HepG2 (cell line): Measurements from ENCODE around the gene AGBL3. TPM values are rescaled to one million over a fixed set of nuclear protein-coding genes. Genes with fewer than 3 reads are reported as not detected.
A peak's percentile ranks its signal among the peaks of the same experiment; 100 is the strongest.

ENCODE experiments used
- ATM ChIP-seq: fragments of 450-650 bp; IDR thresholded peaks from 2 replicates; pipeline ENCODE4 v1.7.1; 2017; ENCODE audit warnings: mild to moderate bottlenecking, borderline replicate concordance
- FOSL2 ChIP-seq: sonication (generic); formaldehyde crosslinking; IDR thresholded peaks from 2 replicates; pipeline ENCODE4 v1.4.0; 2020; ENCODE audit warnings: missing genetic modification reagents
- FOXA3 ChIP-seq: IDR thresholded peaks from 2 replicates; pipeline ENCODE4 v1.6.1; 2016; ENCODE audit warnings: missing genetic modification reagents, missing compliant biosample characterization
- HOXA3 ChIP-seq: sonication (generic); formaldehyde crosslinking; IDR thresholded peaks from 2 replicates; pipeline ENCODE4 v1.5.0; 2020; ENCODE audit warnings: missing genetic modification reagents
- SNAPC2 ChIP-seq: sonication (generic); formaldehyde crosslinking; IDR thresholded peaks from 2 replicates; pipeline ENCODE4 v1.8.1; 2022; ENCODE audit warnings: mild to moderate bottlenecking, missing genetic modification reagents
- SOX6 ChIP-seq, 2 experiments: fragments of 450-650 bp in 1 of 2; sonication (generic) in 1 of 2; formaldehyde crosslinking in 1 of 2; IDR thresholded peaks; 2 replicates each; pipeline versions ENCODE4 v1.4.0 to v1.6.1; 2017 to 2020; ENCODE audit warnings: antibody characterized with exemption in 1 of 2, mild to moderate bottlenecking in 1 of 2, missing genetic modification reagents in 1 of 2
- ZC3H4 ChIP-seq: sonication (generic); formaldehyde crosslinking; IDR thresholded peaks from 2 replicates; pipeline ENCODE4 v1.4.0; 2020; ENCODE audit warnings: missing genetic modification reagents, borderline replicate concordance
- ZFP90 ChIP-seq: sonication (generic); formaldehyde crosslinking; IDR thresholded peaks from 2 replicates; pipeline ENCODE4 v1.8.0; 2022; ENCODE audit warnings: missing genetic modification reagents, mild to moderate bottlenecking, inconsistent platforms, borderline replicate concordance
- ZNF282 ChIP-seq: fragments of 450-650 bp; IDR thresholded peaks from 2 replicates; pipeline ENCODE4 v1.6.1; 2018; ENCODE audit not compliant: partially characterized antibody
- ZNF441 ChIP-seq: sonication (generic); formaldehyde crosslinking; IDR thresholded peaks from 2 replicates; pipeline ENCODE4 v1.7.0; 2021; ENCODE audit warnings: missing genetic modification reagents, borderline replicate concordance
- ZNF570 ChIP-seq: sonication (generic); formaldehyde crosslinking; IDR thresholded peaks from 2 replicates; pipeline ENCODE4 v1.4.0; 2020; ENCODE audit warnings: mild to moderate bottlenecking, missing genetic modification reagents, borderline replicate concordance
- ZNF672 ChIP-seq: sonication (generic); formaldehyde crosslinking; IDR thresholded peaks from 2 replicates; pipeline ENCODE4 v1.8.1; 2022; ENCODE audit warnings: missing genetic modification reagents
- polyA plus RNA-seq, 8 experiments: library from polyadenylated mRNA; depleted of rRNA in 3 of 8; stranded (reverse) in 7 of 8; unstranded in 1 of 8; fragments of >200 nt; fragmentation: Illumina TruSeq in 4 of 8; extraction: Trizol in 4 of 8; gene quantifications; 2 replicates each; pipeline versions ENCODE4 v1.2.1 to v1.2.3, GENCODE V29; 2011 to 2016; ENCODE audit warnings: low read depth in 4 of 8, missing spikeins in 1 of 8, mixed read lengths in 1 of 8; ENCODE audit not compliant: insufficient read depth in 1 of 8
- total RNA-seq, 5 experiments: library from RNA; depleted of rRNA; stranded (reverse); fragments of >200 nt; fragmentation: Illumina TruSeq; extraction: Trizol; gene quantifications; 2 replicates each; pipeline ENCODE4 v1.2.3, GENCODE V29; 2016; ENCODE audit warnings: low read depth in 1 of 5
- TF ChIP-seq, protein P1 (sequence below): sonication (generic); formaldehyde crosslinking; IDR thresholded peaks from 2 replicates; pipeline ENCODE4 v1.5.0; 2020; ENCODE audit warnings: mild to moderate bottlenecking, missing genetic modification reagents
- TF ChIP-seq, protein P2 (sequence below): sonication (generic); formaldehyde crosslinking; conservative IDR thresholded peaks from 2 replicates; pipeline ENCODE4 v1.5.0; 2020; ENCODE audit warnings: missing genetic modification reagents
- TF ChIP-seq, protein P3 (sequence below): sonication (generic); formaldehyde crosslinking; IDR thresholded peaks from 2 replicates; pipeline ENCODE4 v1.9.0; 2021; ENCODE audit warnings: mild to moderate bottlenecking, missing genetic modification reagents
- TF ChIP-seq, protein P4 (sequence below): sonication (generic); formaldehyde crosslinking; IDR thresholded peaks from 2 replicates; pipeline ENCODE4 v1.8.0; 2022; ENCODE audit warnings: mild to moderate bottlenecking, missing genetic modification reagents; ENCODE audit not compliant: insufficient replicate concordance

Gene AGBL3
- total and polyA plus RNA-seq, 2 of the 13 experiments (the other 11 are each of a cell fraction or from before 2014, with no cell fraction given), result 2.2 to 7.2 TPM

DNA sequence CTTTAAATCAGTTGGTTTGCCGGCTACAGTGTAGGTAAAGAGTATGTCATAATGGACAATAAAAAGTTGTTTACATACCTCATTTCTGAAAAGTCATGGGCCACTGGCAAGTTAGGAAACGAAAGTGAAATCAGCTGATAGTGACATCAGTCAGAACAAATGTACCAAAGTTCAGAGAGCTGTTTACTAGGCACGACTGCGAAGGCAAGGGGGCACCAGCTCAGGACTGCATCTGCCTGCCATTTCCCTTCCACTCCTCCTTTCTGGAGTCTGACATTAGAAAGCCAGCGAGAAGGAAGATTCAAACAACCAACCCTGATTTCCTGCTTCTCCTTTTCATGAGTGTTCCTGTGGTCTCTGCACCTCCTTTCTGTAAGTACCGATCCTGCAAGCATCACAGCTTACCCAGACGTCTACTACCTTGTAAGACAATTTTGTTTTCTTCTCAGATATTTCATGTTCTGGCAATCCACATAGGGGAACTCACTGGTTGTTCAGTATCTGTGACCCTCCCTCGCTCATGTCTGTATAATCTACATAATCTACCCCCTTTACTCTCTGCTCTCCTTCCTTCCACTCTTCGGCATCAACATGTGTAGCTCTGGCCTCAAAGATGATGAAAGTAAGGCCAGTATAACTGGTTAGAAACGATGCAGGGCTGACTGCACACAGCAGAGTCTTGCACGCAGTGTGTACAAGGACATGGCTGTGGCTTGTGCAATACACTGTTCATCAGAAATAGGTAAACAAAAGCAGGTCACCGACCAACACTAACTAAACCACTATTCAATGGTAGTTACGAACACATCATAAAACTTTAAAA is 161.8 kb downstream of the AGBL3 start, which contains the start of gene TMEM140 (continued):
- TF ChIP-seq, protein P1, sequence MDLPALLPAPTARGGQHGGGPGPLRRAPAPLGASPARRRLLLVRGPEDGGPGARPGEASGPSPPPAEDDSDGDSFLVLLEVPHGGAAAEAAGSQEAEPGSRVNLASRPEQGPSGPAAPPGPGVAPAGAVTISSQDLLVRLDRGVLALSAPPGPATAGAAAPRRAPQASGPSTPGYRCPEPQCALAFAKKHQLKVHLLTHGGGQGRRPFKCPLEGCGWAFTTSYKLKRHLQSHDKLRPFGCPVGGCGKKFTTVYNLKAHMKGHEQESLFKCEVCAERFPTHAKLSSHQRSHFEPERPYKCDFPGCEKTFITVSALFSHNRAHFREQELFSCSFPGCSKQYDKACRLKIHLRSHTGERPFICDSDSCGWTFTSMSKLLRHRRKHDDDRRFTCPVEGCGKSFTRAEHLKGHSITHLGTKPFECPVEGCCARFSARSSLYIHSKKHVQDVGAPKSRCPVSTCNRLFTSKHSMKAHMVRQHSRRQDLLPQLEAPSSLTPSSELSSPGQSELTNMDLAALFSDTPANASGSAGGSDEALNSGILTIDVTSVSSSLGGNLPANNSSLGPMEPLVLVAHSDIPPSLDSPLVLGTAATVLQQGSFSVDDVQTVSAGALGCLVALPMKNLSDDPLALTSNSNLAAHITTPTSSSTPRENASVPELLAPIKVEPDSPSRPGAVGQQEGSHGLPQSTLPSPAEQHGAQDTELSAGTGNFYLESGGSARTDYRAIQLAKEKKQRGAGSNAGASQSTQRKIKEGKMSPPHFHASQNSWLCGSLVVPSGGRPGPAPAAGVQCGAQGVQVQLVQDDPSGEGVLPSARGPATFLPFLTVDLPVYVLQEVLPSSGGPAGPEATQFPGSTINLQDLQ (CRISPR knock-in tag), result no peak
- no peak for TF ChIP-seq ZNF672 (CRISPR knock-in tag)
- TF ChIP-seq ZNF570, result no peak
- TF ChIP-seq ZFP90 (CRISPR knock-in tag), result no peak
- no peak for TF ChIP-seq SOX6 (IDR thresholded peaks at IDR 0.05)
- peak; percentile 76 for TF ChIP-seq SOX6 (CRISPR knock-in tag; IDR thresholded peaks at IDR 0.05)
- no peak for TF ChIP-seq ZNF441 (CRISPR knock-in tag)
- TF ChIP-seq FOXA3 (CRISPR knock-in tag), result peak; percentile 96
- 0 out of 2 replicates have a peak, but pooled peaks have one; percentile 68 for TF ChIP-seq SNAPC2 (CRISPR knock-in tag)
- TF ChIP-seq ATM, result no peak
- TF ChIP-seq, protein P2, sequence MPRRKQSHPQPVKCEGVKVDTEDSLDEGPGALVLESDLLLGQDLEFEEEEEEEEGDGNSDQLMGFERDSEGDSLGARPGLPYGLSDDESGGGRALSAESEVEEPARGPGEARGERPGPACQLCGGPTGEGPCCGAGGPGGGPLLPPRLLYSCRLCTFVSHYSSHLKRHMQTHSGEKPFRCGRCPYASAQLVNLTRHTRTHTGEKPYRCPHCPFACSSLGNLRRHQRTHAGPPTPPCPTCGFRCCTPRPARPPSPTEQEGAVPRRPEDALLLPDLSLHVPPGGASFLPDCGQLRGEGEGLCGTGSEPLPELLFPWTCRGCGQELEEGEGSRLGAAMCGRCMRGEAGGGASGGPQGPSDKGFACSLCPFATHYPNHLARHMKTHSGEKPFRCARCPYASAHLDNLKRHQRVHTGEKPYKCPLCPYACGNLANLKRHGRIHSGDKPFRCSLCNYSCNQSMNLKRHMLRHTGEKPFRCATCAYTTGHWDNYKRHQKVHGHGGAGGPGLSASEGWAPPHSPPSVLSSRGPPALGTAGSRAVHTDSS (CRISPR knock-in tag), result no peak
- TF ChIP-seq HOXA3 (CRISPR knock-in tag), result peak; percentile 70
- TF ChIP-seq ZNF282, result no peak
- peak; percentile 89 for TF ChIP-seq FOSL2
- TF ChIP-seq, protein P3, sequence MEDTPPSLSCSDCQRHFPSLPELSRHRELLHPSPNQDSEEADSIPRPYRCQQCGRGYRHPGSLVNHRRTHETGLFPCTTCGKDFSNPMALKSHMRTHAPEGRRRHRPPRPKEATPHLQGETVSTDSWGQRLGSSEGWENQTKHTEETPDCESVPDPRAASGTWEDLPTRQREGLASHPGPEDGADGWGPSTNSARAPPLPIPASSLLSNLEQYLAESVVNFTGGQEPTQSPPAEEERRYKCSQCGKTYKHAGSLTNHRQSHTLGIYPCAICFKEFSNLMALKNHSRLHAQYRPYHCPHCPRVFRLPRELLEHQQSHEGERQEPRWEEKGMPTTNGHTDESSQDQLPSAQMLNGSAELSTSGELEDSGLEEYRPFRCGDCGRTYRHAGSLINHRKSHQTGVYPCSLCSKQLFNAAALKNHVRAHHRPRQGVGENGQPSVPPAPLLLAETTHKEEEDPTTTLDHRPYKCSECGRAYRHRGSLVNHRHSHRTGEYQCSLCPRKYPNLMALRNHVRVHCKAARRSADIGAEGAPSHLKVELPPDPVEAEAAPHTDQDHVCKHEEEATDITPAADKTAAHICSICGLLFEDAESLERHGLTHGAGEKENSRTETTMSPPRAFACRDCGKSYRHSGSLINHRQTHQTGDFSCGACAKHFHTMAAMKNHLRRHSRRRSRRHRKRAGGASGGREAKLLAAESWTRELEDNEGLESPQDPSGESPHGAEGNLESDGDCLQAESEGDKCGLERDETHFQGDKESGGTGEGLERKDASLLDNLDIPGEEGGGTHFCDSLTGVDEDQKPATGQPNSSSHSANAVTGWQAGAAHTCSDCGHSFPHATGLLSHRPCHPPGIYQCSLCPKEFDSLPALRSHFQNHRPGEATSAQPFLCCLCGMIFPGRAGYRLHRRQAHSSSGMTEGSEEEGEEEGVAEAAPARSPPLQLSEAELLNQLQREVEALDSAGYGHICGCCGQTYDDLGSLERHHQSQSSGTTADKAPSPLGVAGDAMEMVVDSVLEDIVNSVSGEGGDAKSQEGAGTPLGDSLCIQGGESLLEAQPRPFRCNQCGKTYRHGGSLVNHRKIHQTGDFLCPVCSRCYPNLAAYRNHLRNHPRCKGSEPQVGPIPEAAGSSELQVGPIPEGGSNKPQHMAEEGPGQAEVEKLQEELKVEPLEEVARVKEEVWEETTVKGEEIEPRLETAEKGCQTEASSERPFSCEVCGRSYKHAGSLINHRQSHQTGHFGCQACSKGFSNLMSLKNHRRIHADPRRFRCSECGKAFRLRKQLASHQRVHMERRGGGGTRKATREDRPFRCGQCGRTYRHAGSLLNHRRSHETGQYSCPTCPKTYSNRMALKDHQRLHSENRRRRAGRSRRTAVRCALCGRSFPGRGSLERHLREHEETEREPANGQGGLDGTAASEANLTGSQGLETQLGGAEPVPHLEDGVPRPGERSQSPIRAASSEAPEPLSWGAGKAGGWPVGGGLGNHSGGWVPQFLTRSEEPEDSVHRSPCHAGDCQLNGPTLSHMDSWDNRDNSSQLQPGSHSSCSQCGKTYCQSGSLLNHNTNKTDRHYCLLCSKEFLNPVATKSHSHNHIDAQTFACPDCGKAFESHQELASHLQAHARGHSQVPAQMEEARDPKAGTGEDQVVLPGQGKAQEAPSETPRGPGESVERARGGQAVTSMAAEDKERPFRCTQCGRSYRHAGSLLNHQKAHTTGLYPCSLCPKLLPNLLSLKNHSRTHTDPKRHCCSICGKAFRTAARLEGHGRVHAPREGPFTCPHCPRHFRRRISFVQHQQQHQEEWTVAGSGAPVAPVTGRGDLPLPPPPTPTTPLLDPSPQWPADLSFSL (CRISPR knock-in tag), result no peak
- TF ChIP-seq, protein P4, sequence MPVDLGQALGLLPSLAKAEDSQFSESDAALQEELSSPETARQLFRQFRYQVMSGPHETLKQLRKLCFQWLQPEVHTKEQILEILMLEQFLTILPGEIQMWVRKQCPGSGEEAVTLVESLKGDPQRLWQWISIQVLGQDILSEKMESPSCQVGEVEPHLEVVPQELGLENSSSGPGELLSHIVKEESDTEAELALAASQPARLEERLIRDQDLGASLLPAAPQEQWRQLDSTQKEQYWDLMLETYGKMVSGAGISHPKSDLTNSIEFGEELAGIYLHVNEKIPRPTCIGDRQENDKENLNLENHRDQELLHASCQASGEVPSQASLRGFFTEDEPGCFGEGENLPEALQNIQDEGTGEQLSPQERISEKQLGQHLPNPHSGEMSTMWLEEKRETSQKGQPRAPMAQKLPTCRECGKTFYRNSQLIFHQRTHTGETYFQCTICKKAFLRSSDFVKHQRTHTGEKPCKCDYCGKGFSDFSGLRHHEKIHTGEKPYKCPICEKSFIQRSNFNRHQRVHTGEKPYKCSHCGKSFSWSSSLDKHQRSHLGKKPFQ, result peak; percentile 25
- no peak for TF ChIP-seq ZC3H4
